Heart right ventricle (tissue), 16 donors: ENCODE measurements around the gene SKAP2. TPM values are rescaled to one million over a fixed set of nuclear protein-coding genes. Genes with fewer than 3 reads are reported as not detected.

ENCODE experiments used
- ATAC-seq, 8 donors: fragments of 200-7000 bp; cut with Tn5 transposase; one replicate each; pipeline ENCODE4 v1.9.1; 2020; ENCODE audit warnings: mild to moderate bottlenecking in 8 of 8, moderate library complexity in 8 of 8, moderate number of reproducible peaks in 1 of 8
- DNase-seq, 2 donors: peaks; one replicate each; pipeline ENCODE4 v3.0.0-alpha.2; 2020
- H3K27ac ChIP-seq, 10 donors: fragments of 200-600 bp; sonication (generic) in 2 of 10; one replicate each; pipeline versions ENCODE4 v1.5.0 to v1.8.0; 2020 to 2022; ENCODE audit warnings: mild to moderate bottlenecking in 3 of 10
- H3K27me3 ChIP-seq, 7 donors: fragments of 200-600 bp; one replicate each; pipeline ENCODE4 v1.8.0; 2021 to 2022; ENCODE audit warnings: mild to moderate bottlenecking in 2 of 7
- H3K36me3 ChIP-seq, 9 donors: fragments of 200-600 bp; sonication (generic) in 1 of 9; one replicate each; pipeline versions ENCODE4 v1.5.0 to v1.8.0; 2020 to 2022; ENCODE audit warnings: mild to moderate bottlenecking in 2 of 9
- H3K4me1 ChIP-seq, 9 donors: fragments of 200-600 bp; sonication (generic) in 1 of 9; one replicate each; pipeline versions ENCODE4 v1.5.0 to v1.8.0; 2020 to 2022; ENCODE audit warnings: mild to moderate bottlenecking in 4 of 9
- H3K4me3 ChIP-seq, 10 donors: fragments of 200-600 bp; sonication (generic) in 2 of 10; one replicate each; pipeline versions ENCODE4 v1.5.0 to v1.8.0; 2020 to 2022; ENCODE audit warnings: mild to moderate bottlenecking in 7 of 10, moderate library complexity in 2 of 10
- H3K9me3 ChIP-seq, 11 donors: fragments of 200-600 bp in 10 of 11; sonication (generic) in 2 of 11; one replicate each; pipeline versions ENCODE4 v1.5.0 to v1.8.0; 2013 to 2022; ENCODE audit warnings: mild to moderate bottlenecking in 2 of 11, control low read depth in 1 of 11, moderate library complexity in 1 of 11
- CTCF ChIP-seq, 9 donors: fragments of 200-600 bp; sonication (generic) in 2 of 9; IDR thresholded peaks; one replicate each; pipeline versions ENCODE4 v1.5.0 to v1.8.0; 2021 to 2022; ENCODE audit warnings: antibody characterized with exemption in 9 of 9, mild to moderate bottlenecking in 5 of 9, moderate library complexity in 1 of 9
- WGBS, 2 donors: extraction: QIAGEN DNeasy Blood & Tissue Kit; methylation state at CpG; one replicate each; pipeline ENCODE4 v1.1.7; 2013; ENCODE audit warnings: inconsistent platforms in 1 of 2; 5-methylcytosine and 5-hydroxymethylcytosine counted together
- intact Hi-C, 10 donors: fragments of 100-400 bp; cut with DNase I; formaldehyde crosslinking; loops; one replicate each; pipeline versions ENCODE4 v1.11.1 to v1.14.2; 2022
- polyA plus RNA-seq, 2 donors: library from polyadenylated mRNA; stranded (reverse); fragments of 200-250 nt; gene quantifications; one replicate each; pipeline ENCODE4 v1.2.3, GENCODE V29; 2013
- total RNA-seq, 10 donors: library from RNA; stranded (reverse); fragmentation: NEBNext Ultra II Directional in 3 of 10; extraction: Animal tissue kit (Norgen Biotek cat#: 25700) in 3 of 10; gene quantifications; one replicate each; pipeline versions ENCODE4 v1.2.1 to v1.2.4, GENCODE V29; 2021 to 2023
- donor health status: Arrhythmogenic right ventricular cardiomyopathy.
- donor health status: ischemic (EF 13 %, LVEDD 7.1; RV severe dilation, severe dysfunction).
- donor health status: healthy with polysubstance abuse.
- donor health status: DM: no; HTN: yes; CAD: no.
- donor health status: DM: no; HTN: no; CAD: no.
- donor health status: ischemic (EF 25% LVEDD 6.9; RV normal size, moderate dysfunction).
- donor health status: ischemic (EF 25% LVEDD 5.7; RV mildly dilated, moderate dysfunction).
- donor health status: healthy.
- donor health status: DM: yes; HTN: yes; CAD: no.
- donor health status: Ischemic cardiomyopathy.
- donor health status: ischemic (EF 35%, LVEDD 5.7; RV mildly dilated, moderate dysfunction).
- donor health status: nonischemic (EF 11% LVEDD 7.7; RV severe dilation, severe dysfunction).
- donor health status: DM: yes; HTN: yes; CAD: no.
- donor health status: PGD.
- donor health status: ischemic (EF 29% LVEDD 5.4; RV normal size, mild dysfunction).
- donor health status: nonischemic (EF 23%, LVEDD 6.1; RV moderate dilation, normal function).

SKAP2 gene
- total and polyA plus RNA-seq, 12 donors: 1.9 to 12.3 (median 4.6) TPM

GRCh38 chr7:26759108-26759507 lies 105.3 kb downstream of the SKAP2 start:
- Histone ChIP-seq H3K4me1 (no peaks in the 10 kb centered on the region), H3K27ac (no peak overlapping the region), H3K4me3 (no peak overlapping the region), H3K9me3 (peaks cover 0 to 15% (median 0%) of the 10 kb centered on the region in 11 donors), H3K36me3 (no peaks in the 10 kb centered on the region), H3K27me3 (no peaks in the 10 kb centered on the region)
- intact Hi-C loops: no loop called here
- 98 to 100% methylated on average over 2 of the region's 2 CpGs for WGBS, 2 donors
- DNase-seq (no peak), ATAC-seq (no peak)
- no peak for TF ChIP-seq CTCF (IDR thresholded peaks at IDR 0.05)

- Histone ChIP-seq H3K4me1 (no peaks in the 10 kb centered on the region), H3K4me3 (no peak overlapping the region), H3K27ac (no peak overlapping the region), H3K9me3 (no peaks in the 10 kb centered on the region), H3K27me3 (peaks cover 0 to 7% (median 0%) of the 10 kb centered on the region in 7 donors), H3K36me3 (peaks cover 0 to 14% (median 0%) of the 10 kb centered on the region in 9 donors)
- TF ChIP-seq CTCF (IDR thresholded peaks at IDR 0.05): no peak
- no peak for DNase-seq
- ATAC-seq: no peak
- 76 to 82% methylated on average over 2 of the region's 2 CpGs for WGBS, 2 donors
- intact Hi-C loops: no loop called here
Measured at GRCh38 chr7:26743205-26743604, 121.2 kb downstream of the SKAP2 start.

- 41 to 54% methylated on average over 2 of the region's 2 CpGs for WGBS, 2 donors
- Histone ChIP-seq H3K4me1 (no peaks in the 10 kb centered on the region), H3K9me3 (peaks cover 0 to under 1% (median 0%) of the 10 kb centered on the region in 11 donors), H3K27me3 (peaks cover 0 to 5% (median 0%) of the 10 kb centered on the region in 7 donors), H3K27ac (no peak overlapping the region), H3K36me3 (peaks cover 0 to 21% (median 0%) of the 10 kb centered on the region in 9 donors), H3K4me3 (no peak overlapping the region)
- DNase-seq (no peak), ATAC-seq (no peak)
- intact Hi-C loops: no loop called here
- no peak for TF ChIP-seq CTCF (IDR thresholded peaks at IDR 0.05)
Measured at GRCh38 chr7:26735976-26736600, 128.3 kb downstream of the SKAP2 start.

- Histone ChIP-seq H3K27ac (peak overlapping the region in 1 of 10 donors; percentile 24), H3K4me3 (no peak overlapping the region), H3K36me3 (no peaks in the 10 kb centered on the region), H3K9me3 (peaks cover 0 to 3% (median 0%) of the 10 kb centered on the region in 11 donors), H3K4me1 (peaks cover 0 to 9% (median 0%) of the 10 kb centered on the region in 9 donors), H3K27me3 (peaks cover 0 to 5% (median 0%) of the 10 kb centered on the region in 7 donors)
- WGBS, 2 donors: 85% methylated on average over 2 of the region's 2 CpGs
- DNase-seq (no peak), ATAC-seq (no peak)
- intact Hi-C loops: no loop called here
- TF ChIP-seq CTCF (IDR thresholded peaks at IDR 0.05): no peak
Measured at GRCh38 chr7:26729150-26729775, 135.1 kb downstream of the SKAP2 start.
